HG03432 (cell line): ENCODE measurements around the gene AGAP4.
"Not testable (repeated sequence)": the region's sequence is repeated elsewhere in the genome, so short reads cannot be mapped to it uniquely, and the experiment has no call there.

ENCODE experiments used
- ATAC-seq: cut with Tn5 transposase; IDR thresholded peaks from one replicate; pipeline ENCODE4 v1.9.1; 2021; ENCODE audit warnings: mild to moderate bottlenecking, moderate library complexity; ENCODE audit not compliant: unreplicated experiment

AGAP4 gene

GRCh38 chr10:45794761-45795160 is 52.5 kb downstream of the AGAP4 start:
- ATAC-seq, result not testable (repeated sequence)

- not testable (repeated sequence) for ATAC-seq
Measured at GRCh38 chr10:45790694-45791426, 56.4 kb downstream of the AGAP4 start.

- not testable (repeated sequence) for ATAC-seq
Measured at GRCh38 chr10:45789991-45790390, 57.3 kb downstream of the AGAP4 start.

- not testable (repeated sequence) for ATAC-seq
Measured at GRCh38 chr10:45787212-45787741, 60.0 kb downstream of the AGAP4 start.

GRCh38 chr10:45786217-45786616 is 61.1 kb downstream of the AGAP4 start:
- not testable (repeated sequence) for ATAC-seq
